Thymus (tissue), 11 donors: ENCODE data around the gene LTBP1. TPM values are rescaled to one million over a fixed set of nuclear protein-coding genes. Genes with fewer than 3 reads are reported as not detected.

ENCODE experiments used
- DNase-seq, 9 donors: peaks; one replicate each; pipeline ENCODE4 v3.0.0-alpha.2; 2013; ENCODE audit warnings: low spot score in 9 of 9, low read depth in 6 of 9, missing footprints in 1 of 9
- H3K27ac ChIP-seq, 2 donors: one replicate each; pipeline ENCODE4 v1.5.1; 2013; ENCODE audit warnings: control low read depth in 1 of 2, low read depth in 1 of 2, low read length in 1 of 2, mild to moderate bottlenecking in 1 of 2, moderate library complexity in 1 of 2
- H3K27me3 ChIP-seq, 2 donors: one replicate each; pipeline ENCODE4 v1.5.1; 2013; ENCODE audit warnings: low read length in 1 of 2; ENCODE audit not compliant: control insufficient read depth in 2 of 2, insufficient read depth in 1 of 2
- H3K36me3 ChIP-seq, 2 donors: one replicate each; pipeline ENCODE4 v1.5.1; 2013; ENCODE audit warnings: low read length in 1 of 2, mild to moderate bottlenecking in 1 of 2, moderate library complexity in 1 of 2; ENCODE audit not compliant: control insufficient read depth in 2 of 2, insufficient read depth in 2 of 2
- H3K4me1 ChIP-seq, 2 donors: one replicate each; pipeline ENCODE4 v1.5.1; 2013; ENCODE audit warnings: low read length in 2 of 2; ENCODE audit not compliant: control insufficient read depth in 2 of 2, insufficient read depth in 2 of 2
- H3K4me3 ChIP-seq, 2 donors: one replicate each; pipeline ENCODE4 v1.5.1; 2013; ENCODE audit warnings: low read length in 2 of 2, control low read depth in 1 of 2, mild to moderate bottlenecking in 1 of 2
- H3K9me3 ChIP-seq, 2 donors: one replicate each; pipeline ENCODE4 v1.5.1; 2013; ENCODE audit warnings: low read length in 1 of 2, mild to moderate bottlenecking in 1 of 2; ENCODE audit not compliant: control insufficient read depth in 2 of 2, insufficient read depth in 1 of 2
- WGBS: extraction: QIAGEN DNeasy Blood & Tissue Kit; methylation state at CpG from one replicate; pipeline ENCODE4 v1.1.7; 2013; 5-methylcytosine and 5-hydroxymethylcytosine counted together
- polyA plus RNA-seq: library from polyadenylated mRNA; stranded (reverse); fragments of 200-250 nt; gene quantifications from one replicate; pipeline ENCODE4 v1.2.3, GENCODE V29; 2013
- total RNA-seq: library from RNA; stranded (reverse); fragments of 120-200 nt; gene quantifications from one replicate; pipeline ENCODE4 v1.2.4, GENCODE V29; 2013
- donor health status: healthy.

Gene LTBP1
- total and polyA plus RNA-seq, 2 donors, result 13.3 to 17.7 TPM

DNA sequence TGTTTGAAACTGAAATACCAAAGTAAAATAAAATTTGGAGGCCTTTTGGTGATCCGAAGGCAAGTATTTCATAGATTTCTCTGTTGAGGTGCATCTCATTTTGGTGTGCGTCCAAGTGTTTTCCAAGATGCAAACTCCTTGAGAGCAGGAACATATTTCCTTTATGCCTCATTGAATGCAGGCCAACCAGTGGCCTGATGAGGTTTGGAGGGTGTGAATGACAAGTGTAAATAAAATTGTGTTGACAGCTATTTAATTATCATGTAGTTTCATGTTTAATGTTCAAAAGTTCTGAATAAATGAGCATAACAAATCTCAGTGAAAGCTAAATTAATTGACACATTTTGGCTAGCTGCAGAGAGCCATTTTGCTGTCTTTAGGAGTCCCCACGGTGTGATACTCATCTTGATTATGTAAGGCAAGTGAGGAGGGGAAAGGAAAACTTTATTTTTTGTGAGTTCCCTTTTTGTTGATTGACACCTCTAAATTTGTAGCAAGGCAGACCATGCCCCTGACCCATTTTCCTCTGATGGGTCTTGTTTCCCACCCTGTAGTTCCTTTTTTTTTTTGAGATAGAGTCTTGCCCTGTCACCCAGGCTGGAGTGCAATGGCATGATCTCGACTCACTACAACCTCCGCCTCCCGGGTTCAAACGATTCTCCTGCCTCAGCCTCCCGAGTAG lies 6.3 kb upstream of the LTBP1 start:
- no peak overlapping the region for H3K27ac ChIP-seq
- 83% methylated on average over 8 of the region's 8 CpGs for WGBS
- H3K9me3 ChIP-seq, result no peaks in the 10 kb centered on the region
- no peak for DNase-seq
- peaks cover 0 to 2% of the 10 kb centered on the region in 2 donors for H3K27me3 ChIP-seq
- H3K36me3 ChIP-seq, result no peaks in the 10 kb centered on the region
- H3K4me1 ChIP-seq, result no peaks in the 10 kb centered on the region
- H3K4me3 ChIP-seq, result no peak overlapping the region

- peaks cover 0 to 10% of the 10 kb centered on the region in 2 donors for H3K27me3 ChIP-seq
- no peak overlapping the region for H3K4me3 ChIP-seq
- H3K9me3 ChIP-seq, result no peaks in the 10 kb centered on the region
- peaks cover 0 to 6% of the 10 kb centered on the region in 2 donors for H3K4me1 ChIP-seq
- H3K27ac ChIP-seq, result no peak overlapping the region
- WGBS, result 96% methylated on average over 8 of the region's 8 CpGs
- no peak for DNase-seq
- H3K36me3 ChIP-seq, result no peaks in the 10 kb centered on the region
Measured at GRCh38 chr2:32941944-32942690, 4.6 kb upstream of the LTBP1 start.

DNA sequence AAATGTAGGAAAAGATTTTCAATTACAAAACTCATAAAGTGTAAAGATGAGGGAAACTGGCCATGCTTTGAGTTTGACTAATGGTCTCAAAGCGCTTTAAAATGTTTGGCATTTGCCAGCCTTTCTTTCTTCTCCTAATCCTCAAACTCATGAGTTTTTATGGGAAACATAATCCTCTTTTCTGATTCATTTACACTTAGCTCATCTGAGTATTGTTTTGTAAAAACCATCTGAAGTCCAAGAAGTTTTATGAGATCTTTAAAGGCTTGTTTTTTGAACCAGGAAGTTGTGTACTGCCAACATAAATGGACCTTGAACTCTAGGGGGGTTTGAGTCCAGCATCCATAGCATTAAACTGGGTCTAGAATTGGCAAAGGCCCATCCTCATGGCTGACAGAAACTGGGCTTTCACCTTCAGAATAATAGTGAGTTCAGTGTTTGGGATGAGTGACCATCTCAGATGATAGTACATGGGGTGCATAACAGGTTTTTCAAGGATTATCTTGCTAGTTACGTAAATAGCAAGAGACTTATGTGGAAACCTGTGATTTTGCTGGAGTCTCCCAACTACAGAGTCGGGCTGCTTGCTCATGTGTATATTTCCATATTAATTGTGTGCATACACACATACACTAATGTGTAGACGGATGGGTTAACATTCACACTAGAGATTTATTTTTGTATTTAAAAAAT lies 3.8 kb upstream of the LTBP1 start:
- no peaks in the 10 kb centered on the region for H3K9me3 ChIP-seq
- DNase-seq, result no peak
- peaks cover 5 to 6% of the 10 kb centered on the region in 2 donors for H3K4me1 ChIP-seq
- H3K4me3 ChIP-seq, result no peak overlapping the region
- no peaks in the 10 kb centered on the region for H3K36me3 ChIP-seq
- H3K27ac ChIP-seq, result no peak overlapping the region
- 97% methylated on average over 4 of the region's 4 CpGs for WGBS
- peaks cover 2 to 10% of the 10 kb centered on the region in 2 donors for H3K27me3 ChIP-seq

- H3K36me3 ChIP-seq, result no peaks in the 10 kb centered on the region
- no peak overlapping the region for H3K27ac ChIP-seq
- no peak for DNase-seq
- H3K27me3 ChIP-seq, result peaks cover 4 to 18% of the 10 kb centered on the region in 2 donors
- H3K4me3 ChIP-seq, result no peak overlapping the region
- 94% methylated on average over 2 of the region's 2 CpGs for WGBS
- peaks cover 6% of the 10 kb centered on the region in 2 donors for H3K4me1 ChIP-seq
- no peaks in the 10 kb centered on the region for H3K9me3 ChIP-seq
Measured at GRCh38 chr2:32945286-32945685, 1.5 kb upstream of the LTBP1 start.

DNA sequence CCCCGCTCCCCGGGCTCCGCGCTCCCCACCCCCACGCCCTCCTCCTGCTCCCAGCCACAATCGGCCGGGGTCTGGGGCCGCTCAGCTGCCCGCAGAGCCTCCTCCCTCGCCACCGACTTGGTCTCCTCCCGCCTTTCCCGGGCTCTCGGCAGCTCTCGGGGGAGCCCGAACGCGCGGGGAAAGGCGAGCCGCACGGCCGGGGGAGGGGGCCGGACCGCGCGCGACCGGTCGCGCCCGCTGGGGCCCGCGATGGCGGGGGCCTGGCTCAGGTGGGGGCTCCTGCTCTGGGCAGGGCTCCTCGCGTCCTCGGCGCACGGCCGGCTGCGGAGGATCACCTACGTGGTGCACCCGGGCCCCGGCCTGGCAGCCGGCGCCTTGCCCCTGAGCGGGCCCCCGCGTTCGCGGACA lies 327 bp downstream of the LTBP1 start:
- H3K27me3 ChIP-seq, result peaks cover 4 to 18% of the 10 kb centered on the region in 2 donors
- H3K27ac ChIP-seq, result no peak overlapping the region
- H3K9me3 ChIP-seq, result no peaks in the 10 kb centered on the region
- no peaks in the 10 kb centered on the region for H3K36me3 ChIP-seq
- whole genome bisulfite sequencing, result under 1% methylated on average over 52 of the region's 52 CpGs
- DNase-seq, result peak in 2 of 9 donors; percentile 13 to 19
- peak overlapping the region; percentile 37 to 69 for H3K4me3 ChIP-seq
- H3K4me1 ChIP-seq, result peaks cover 6% of the 10 kb centered on the region in 2 donors

DNA sequence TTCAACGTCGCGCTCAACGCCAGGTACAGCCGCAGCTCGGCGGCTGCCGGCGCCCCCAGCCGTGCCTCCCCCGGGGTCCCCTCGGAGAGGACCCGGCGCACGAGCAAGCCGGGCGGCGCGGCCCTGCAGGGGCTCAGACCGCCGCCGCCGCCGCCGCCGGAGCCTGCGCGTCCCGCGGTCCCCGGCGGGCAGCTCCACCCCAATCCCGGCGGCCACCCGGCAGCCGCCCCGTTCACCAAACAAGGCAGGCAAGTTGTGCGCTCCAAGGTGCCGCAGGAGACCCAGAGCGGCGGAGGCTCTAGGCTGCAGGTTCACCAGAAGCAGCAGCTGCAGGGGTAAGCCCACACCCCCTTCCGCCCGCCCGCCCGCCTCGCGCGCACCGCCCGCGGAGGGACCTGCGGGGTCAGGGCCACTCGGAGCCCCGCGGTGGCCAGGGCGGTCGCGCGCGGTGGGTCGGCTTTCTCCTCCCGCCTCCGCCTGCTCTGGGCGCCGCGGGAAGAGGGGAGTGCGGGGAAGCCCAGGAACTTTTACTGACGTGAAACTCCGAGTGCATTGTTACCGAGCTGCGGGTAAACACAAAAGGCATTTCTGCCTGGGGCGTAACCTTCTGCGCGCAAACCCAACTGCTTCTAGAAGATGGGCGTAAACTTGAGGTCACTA lies 861 bp downstream of the LTBP1 start:
- H3K27ac ChIP-seq, result no peak overlapping the region
- peak in 5 of 9 donors; percentile 15 to 61 (median 34) for DNase-seq

GRCh38 chr2:32948266-32948665 lies 1.5 kb downstream of the LTBP1 start:
- H3K9me3 ChIP-seq, result no peaks in the 10 kb centered on the region
- H3K4me1 ChIP-seq, result peaks cover 6% of the 10 kb centered on the region in 2 donors
- no peaks in the 10 kb centered on the region for H3K36me3 ChIP-seq
- peaks cover 4 to 18% of the 10 kb centered on the region in 2 donors for H3K27me3 ChIP-seq
- no peak overlapping the region for H3K4me3 ChIP-seq
- H3K27ac ChIP-seq, result no peak overlapping the region
- WGBS, result 96% methylated on average over 3 of the region's 3 CpGs
- no peak for DNase-seq

More for the DNA sequence above, 861 bp downstream of the LTBP1 start:
- H3K4me3 ChIP-seq, result peak overlapping the region; percentile 37 to 69
- H3K9me3 ChIP-seq, result no peaks in the 10 kb centered on the region
- WGBS, result 4% methylated on average over 75 of the region's 75 CpGs
- peaks cover 6% of the 10 kb centered on the region in 2 donors for H3K4me1 ChIP-seq
- peaks cover 4 to 18% of the 10 kb centered on the region in 2 donors for H3K27me3 ChIP-seq
- H3K36me3 ChIP-seq, result no peaks in the 10 kb centered on the region

- 98% methylated on average over 3 of the region's 3 CpGs for WGBS
- peaks cover 6% of the 10 kb centered on the region in 2 donors for H3K4me1 ChIP-seq
- H3K4me3 ChIP-seq, result no peak overlapping the region
- H3K27me3 ChIP-seq, result peaks cover 4 to 18% of the 10 kb centered on the region in 2 donors
- H3K36me3 ChIP-seq, result no peaks in the 10 kb centered on the region
- no peak overlapping the region for H3K27ac ChIP-seq
- H3K9me3 ChIP-seq, result no peaks in the 10 kb centered on the region
- no peak for DNase-seq
Measured at GRCh38 chr2:32949260-32949659, 2.5 kb downstream of the LTBP1 start.
